ENCODE results near the gene RBM14.
A peak's percentile ranks its signal among the peaks of the same experiment; 100 is the strongest.
"Not testable (repeated sequence)": the region's sequence is repeated elsewhere in the genome, so short reads cannot be mapped to it uniquely, and the experiment has no call there.

RBM14 gene

GRCh38 chr11:66637557-66638176 is 21.2 kb downstream of the RBM14 start:
- DNase-seq: no peak

DNA sequence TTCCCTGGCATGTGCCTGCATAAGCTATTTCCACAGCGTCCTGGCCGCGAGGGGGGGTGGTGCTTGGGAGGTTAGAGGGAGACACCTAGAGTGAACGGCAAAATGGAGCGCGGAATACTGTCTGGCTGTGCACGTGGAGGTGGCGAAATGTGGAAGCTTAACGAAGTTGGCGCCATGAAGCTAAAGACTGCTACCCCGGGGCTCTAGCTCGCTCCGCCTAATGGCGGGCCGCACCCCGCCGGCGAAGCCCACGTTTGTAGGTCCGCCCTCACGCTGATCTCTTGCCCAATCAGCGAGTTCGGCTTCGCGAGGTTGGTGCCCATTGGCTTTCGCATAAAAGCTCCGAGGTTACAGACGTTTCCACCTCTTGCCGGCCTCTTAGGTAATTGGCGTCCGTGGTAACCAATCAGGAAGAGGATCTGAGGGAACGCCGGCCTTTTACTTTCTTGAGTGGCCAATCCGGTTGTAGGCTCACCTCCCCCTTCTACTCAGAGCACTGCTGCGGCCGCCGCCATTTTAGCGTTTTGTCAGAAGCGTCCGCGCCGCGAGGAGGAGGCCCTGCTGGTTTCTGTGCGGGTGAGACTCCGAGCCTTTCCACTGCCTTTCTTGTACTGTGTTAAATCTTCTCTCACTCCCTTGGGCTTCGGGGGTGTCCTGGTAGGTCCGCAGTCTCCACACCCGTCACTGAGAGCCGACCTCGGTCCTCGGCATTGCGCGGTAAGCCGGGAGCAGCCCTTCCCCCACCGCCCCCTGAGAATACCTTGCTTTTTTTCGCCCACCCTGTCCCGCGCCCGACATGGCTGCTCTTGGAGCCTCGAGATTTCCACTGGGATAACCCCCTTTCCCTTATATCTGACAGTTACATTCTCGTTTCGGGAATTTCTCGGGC is 22.0 kb downstream of the RBM14 start, which contains the start of gene RBM4:
RBM4 (plus strand) TSS at position 527 of the 889 bp plus-strand sequence. CDS start 1,009 bp downstream, outside the sequence.
- DNase-seq: peak; percentile 91 to 99 (median 96)

- peak in 3 of 5 donors; percentile 28 to 35 (median 33) for DNase-seq
Measured at GRCh38 chr11:66639066-66639813, 22.8 kb downstream of the RBM14 start.

DNA sequence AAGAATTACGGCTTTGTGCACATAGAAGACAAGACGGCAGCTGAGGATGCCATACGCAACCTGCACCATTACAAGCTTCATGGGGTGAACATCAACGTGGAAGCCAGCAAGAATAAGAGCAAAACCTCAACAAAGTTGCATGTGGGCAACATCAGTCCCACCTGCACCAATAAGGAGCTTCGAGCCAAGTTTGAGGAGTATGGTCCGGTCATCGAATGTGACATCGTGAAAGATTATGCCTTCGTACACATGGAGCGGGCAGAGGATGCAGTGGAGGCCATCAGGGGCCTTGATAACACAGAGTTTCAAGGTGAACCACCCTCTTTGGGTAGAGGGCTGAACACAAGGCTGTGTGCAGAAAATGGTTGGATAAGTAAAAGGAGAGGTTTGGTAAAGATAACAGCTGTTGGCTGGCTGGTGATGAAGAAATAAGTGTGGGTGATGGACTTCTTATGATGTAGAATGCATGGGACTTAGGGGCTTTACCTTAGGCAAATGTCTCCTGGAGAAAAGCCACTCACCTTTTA is 23.4 kb downstream of the RBM14 start:
- DNase-seq: not testable (repeated sequence)

DNA sequence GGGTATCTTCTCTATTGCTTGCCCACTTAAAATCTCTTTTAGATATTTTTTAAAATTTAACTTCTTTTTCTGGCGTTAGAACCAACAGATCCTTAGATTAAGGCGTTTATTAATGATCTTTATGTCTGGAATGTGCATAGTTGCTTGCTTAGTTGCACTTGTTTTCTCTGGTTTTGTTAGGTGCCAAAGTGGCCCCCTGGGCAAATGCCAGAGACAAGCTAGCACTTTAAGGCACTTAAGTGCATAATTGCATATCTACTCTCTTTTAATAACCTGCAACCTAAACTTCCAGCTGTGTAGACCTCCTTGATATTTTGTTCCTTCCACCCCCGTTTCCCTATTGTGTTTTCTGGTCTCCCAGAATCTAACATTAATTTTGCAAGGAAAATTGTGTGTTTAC is 25.4 kb downstream of the RBM14 start:
- DNase-seq: no peak

DNA sequence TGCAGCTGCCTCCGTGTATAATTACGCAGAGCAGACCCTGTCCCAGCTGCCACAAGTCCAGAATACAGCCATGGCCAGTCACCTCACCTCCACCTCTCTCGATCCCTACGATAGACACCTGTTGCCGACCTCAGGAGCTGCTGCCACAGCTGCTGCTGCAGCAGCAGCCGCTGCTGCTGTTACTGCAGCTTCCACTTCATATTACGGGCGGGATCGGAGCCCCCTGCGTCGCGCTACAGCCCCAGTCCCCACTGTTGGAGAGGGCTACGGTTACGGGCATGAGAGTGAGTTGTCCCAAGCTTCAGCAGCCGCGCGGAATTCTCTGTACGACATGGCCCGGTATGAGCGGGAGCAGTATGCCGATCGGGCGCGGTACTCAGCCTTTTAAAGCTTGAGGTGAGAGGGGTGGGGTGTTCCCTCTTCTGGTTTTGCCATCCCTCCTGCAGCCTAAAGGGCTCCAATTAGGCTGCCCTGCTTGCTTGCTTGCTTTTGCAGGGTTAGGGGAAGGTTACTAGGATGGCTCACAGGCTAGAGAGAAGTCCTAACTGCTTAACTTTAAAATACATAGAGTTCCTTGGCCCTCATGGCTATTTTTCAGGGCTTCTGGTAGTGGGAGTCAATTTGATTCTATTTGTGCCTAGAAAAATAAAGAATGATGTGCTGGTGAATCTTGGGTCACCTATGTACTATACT is 27.5 kb downstream of the RBM14 start:
- DNase-seq: no peak

DNA sequence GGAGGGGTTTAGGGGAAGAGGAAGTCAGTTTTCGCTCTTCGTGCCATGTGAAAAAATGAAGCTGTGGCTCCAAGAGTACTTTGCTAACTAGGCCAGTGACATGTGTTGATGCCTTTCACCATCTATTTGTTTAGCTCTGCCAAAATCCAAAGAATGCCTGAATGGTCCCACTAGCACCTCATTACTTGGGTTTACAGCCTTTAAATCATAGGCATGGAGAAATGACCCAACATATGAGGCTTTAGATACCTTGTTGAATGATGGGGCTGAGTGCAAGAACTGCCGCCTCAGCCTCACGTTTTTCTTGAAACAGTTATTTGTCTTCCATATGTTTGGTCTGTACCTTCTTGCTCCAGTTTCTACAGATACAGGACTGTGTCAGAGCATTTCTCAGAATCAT is 30.4 kb downstream of the RBM14 start:
- no peak for DNase-seq

DNA sequence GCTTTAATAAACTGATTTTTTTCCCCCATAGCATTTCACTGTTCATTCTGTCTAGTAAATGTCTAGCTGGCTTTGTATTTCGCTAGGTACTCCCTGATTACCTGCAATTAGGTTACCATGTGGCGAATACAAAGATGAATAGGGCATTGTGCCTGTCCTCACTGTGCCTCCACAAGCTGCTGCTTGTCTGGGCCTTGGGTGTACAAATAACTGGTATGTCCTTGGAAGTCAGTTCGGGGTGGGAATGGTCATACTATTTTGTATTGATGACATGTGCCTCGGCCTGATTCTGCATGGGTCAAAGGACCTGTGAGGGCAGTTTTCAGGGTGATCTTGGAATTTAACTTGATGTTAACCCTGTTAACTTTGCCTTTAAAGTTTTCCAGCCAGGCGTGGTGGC is 33.5 kb downstream of the RBM14 start:
- DNase-seq: no peak

GRCh38 chr11:66651016-66651415 is 34.6 kb downstream of the RBM14 start:
- DNase-seq: no peak

GRCh38 chr11:66652651-66653050 is 36.2 kb downstream of the RBM14 start:
- no peak for DNase-seq

DNA sequence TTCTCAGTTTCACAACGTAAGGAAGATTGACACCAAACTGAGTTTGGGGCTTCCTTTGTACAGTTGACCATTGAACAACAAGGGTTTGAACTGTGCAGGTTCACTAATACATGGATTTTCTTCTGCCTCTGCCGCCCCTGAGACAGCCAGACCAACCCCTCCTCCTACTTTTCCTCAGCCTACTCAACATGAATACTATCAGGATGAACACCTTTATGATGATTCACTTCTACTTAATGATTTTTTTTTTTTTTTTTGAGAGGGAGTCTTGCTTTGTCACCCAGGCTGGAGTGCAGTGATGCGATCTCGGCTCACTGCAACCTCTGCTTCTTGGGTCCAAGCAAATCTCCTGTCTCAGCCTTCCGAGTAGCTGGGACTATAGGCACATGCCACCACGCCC is 36.7 kb downstream of the RBM14 start:
- no peak for DNase-seq

DNA sequence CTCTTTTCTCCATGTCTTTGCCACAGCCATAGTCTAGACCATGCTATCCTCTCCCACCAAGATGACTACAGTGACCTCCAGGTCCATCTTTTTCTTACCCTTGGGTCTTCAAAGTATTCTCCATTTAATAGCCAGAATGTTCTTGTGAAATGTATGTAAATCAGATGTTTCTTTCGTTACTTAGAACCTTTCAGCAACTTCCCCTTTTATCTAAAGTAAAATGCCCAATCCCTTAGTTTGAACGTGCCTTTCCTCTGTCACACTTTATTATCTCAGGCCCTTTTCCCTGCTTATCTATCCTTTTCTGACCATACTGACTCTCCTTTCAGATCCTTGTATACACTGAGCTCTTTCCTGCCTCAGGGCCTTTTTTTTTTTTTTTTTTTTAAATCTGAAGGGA is 43.3 kb downstream of the RBM14 start:
- no peak for DNase-seq

DNA sequence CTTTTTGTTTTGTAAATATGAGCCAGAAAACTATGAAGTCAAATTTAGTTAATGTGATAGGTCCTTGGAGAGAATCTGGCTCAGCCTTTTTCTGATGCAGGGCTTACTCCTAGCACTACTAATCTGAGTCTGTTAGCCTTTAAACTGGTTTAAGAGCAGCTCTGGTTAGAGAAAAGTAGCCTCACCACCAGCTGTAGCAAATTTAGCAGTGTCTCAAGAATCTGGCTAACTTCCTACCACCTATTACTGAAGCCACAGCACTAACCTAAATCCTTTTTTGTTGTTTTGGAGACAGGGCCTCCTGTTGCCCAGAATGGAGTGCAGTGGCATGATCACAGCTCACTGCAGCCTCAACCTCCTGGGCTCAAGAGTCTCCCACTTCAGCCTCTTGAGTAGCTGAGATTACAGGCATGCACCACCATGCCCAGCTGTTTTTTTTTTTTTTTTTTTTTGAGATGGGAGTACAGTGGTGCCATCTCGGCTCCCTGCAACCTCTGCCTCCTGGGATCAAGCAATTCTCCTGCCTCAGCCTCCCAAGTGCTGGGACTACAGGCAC is 47.4 kb downstream of the RBM14 start:
- no peak for DNase-seq

GRCh38 chr11:66665369-66665768 is 48.9 kb downstream of the RBM14 start:
- no peak for DNase-seq

DNA sequence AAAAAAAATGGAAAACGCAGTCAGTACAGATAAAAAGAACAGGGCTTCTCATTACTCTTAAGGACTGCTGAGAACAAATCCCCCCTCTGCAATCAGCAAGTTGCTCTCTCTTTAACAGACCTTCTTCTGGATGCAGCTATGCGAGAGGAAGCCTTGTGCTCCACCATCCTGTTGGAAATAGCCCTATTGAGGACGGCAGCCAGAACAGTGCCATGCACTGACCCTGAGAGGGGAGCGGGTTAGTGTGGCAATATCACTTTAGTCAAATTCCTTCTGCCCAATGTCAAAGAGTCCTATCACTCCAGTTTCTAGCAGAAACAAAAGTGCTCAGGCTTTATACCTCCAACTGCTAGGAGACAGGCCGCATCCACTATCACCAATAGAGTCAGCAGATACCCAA is 54.4 kb downstream of the RBM14 start:
- DNase-seq: no peak

DNA sequence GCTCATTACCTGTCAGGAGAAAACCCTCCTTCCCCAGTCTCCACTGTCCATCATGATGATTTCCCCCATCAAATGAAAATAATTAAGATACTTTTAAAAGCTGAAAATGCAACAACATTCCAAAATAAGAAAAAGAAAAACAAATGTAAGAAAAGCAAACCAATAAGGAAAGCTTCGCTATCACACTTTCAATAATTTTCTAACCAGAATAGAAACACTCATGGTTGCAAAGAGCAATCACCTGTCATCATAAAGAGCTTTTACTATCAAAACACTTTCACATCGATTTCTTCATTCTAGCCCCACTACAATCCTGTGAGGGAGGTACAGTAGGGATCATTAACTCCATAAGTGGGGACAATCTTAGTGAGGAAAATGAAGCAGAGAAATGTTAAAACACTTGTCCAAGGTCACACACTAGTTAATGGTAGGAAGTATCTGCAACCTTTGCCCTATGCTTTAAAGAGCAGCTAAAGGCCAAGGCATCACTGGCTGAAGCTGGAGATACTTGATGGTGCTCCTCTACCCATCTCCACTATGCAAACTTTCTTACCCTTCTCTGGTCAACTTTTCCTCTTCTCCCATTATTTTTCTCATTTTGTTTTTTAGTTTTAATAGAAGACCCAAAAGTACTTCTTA is 58.7 kb downstream of the RBM14 start:
- DNase-seq: no peak

DNA sequence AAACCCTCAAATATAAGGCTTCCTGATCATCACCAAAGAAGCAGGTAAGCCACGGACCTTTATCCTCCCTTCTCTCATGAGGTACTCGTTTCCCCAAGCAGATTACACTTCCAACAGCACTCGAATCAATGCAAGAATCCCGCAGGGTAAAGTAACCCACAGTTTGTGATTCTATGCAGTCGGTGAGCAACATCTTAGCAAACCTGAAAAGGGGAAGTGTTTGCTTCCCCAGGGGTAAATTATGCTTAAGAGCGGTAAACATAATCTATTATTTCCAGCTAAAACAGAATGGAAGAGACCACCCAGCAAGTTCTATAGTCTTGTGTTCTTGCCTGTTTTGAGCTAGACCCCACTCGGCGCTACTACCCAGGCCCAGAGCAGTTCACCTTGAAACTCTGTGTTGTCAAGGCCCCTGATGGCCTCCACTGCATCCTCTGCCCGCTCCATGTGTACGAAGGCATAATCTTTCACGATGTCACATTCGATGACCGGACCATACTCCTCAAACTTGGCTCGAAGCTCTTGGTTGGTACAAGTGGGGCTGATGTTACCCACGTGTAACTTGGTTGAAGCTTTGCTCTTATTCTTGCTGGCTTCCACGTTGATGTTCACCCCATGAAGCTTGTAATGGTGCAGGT is 60.0 kb downstream of the RBM14 start:
- no peak for DNase-seq
